ENCODE results near the gene KAZN. TPM values are rescaled to one million over a fixed set of nuclear protein-coding genes. Genes with fewer than 3 reads are reported as not detected.

KAZN gene
- total RNA-seq, 1 donor: 3.9 TPM

DNA sequence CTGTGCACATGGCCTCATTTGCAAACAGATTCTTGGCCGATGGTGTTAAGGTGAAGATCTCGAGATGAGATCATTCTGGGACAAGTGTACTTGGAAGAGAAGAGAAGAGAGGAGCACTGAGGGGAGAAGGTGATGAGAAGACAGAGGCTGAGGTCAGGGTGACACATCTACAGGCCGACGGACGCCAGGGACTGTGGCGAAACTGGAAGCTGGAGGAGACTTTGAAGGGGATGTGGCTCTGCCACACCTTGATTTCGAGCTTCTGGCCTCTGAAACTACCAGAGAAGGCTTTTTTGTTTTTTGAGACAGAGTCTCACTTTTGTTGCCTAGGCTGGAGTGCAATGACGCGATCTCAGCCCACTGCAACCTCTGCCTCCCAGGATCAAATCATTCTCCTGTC, 417.5 kb downstream of the KAZN start:
- no peak for DNase-seq (ENCODE audit: low read depth)
- TF ChIP-seq CTCF (IDR thresholded peaks at IDR 0.05; ENCODE audit: insufficient read depth, low read length): no peak
- H3K4me3 ChIP-seq (ENCODE audit: low read depth, low read length): no peak overlapping the region

DNA sequence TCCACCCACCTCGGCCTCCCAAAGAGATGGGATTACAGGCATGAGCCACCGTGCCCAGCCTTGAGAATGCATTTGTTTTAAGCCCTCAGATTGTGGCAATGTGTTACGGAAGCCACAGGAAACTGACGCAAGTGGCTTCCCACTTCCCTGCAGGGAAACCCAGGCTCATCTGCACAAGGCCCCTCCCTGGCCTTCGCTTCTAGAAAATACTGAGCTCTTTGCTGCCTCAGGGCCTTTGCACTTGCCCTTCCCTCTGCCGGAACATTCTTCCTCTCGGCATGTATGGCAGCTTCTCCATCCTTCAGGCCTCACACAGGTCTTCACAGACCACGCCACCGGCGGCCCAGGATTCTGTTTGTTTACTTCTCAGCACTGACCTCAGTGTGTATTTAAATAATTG, 418.0 kb downstream of the KAZN start:
- no peak for DNase-seq (ENCODE audit: low read depth)

GRCh38 chr1:15017120-15017519, 418.6 kb downstream of the KAZN start:
- no peak for DNase-seq (ENCODE audit: low read depth)
- no peak overlapping the region for H3K4me3 ChIP-seq (ENCODE audit: low read depth, low read length)
- no peak for TF ChIP-seq CTCF (IDR thresholded peaks at IDR 0.05; ENCODE audit: insufficient read depth, low read length)

More for the DNA sequence above, 418.0 kb downstream of the KAZN start:
- no peak for TF ChIP-seq CTCF (IDR thresholded peaks at IDR 0.05; ENCODE audit: insufficient read depth, low read length)
- H3K4me3 ChIP-seq (ENCODE audit: low read depth, low read length): no peak overlapping the region

- DNase-seq (ENCODE audit: low read depth): no peak
- H3K4me3 ChIP-seq (ENCODE audit: low read depth, low read length): no peak overlapping the region
- TF ChIP-seq CTCF (IDR thresholded peaks at IDR 0.05; ENCODE audit: insufficient read depth, low read length): no peak
These were observed 420.3 kb downstream of the KAZN start for GRCh38 chr1:15018767-15019166.

DNA sequence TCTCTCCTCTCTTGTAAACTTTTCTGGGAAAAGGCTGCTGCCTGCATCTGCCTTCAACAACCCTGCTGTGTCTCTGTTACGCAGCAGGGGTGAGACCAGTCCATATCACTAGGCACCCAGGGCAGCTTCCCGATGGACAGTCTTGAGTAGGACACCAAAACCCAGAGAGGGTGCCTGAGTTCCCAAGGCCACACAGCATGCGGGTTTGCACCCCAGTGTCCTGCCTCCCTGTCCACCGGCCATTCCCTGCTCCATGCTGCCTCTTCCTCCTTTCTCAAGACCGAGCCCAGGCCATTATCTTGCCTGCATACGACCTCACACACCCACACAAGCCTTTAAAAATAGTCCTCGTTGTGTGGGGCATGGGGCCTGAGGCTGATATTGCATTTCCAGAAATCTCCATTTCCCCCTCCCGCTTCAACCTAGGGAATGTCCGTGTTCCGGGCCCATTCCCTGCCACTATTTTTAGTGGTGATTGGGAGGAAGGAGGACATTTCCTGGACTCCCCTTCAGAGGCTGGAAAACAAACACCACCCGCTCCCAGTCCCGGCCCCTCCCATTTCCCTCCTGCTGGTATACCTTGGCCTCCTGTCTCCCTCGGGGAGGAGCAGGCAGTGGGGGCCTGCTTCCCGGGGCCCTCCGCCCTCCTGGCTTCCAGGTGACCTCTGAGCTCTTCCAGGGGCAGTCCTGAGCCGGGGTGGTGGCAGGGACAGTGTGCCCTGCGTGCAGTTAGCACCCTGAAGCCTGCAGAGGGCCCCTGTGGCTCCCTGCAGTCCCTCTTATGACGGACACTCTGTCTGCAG, 422.7 kb downstream of the KAZN start:
- TF ChIP-seq CTCF (IDR thresholded peaks at IDR 0.05; ENCODE audit: insufficient read depth, low read length): no peak
- H3K4me3 ChIP-seq (ENCODE audit: low read depth, low read length): no peak overlapping the region
- no peak for DNase-seq (ENCODE audit: low read depth)

- H3K4me3 ChIP-seq (ENCODE audit: low read depth, low read length): no peak overlapping the region
- TF ChIP-seq CTCF (IDR thresholded peaks at IDR 0.05; ENCODE audit: insufficient read depth, low read length): no peak
These were observed 423.6 kb downstream of the KAZN start for GRCh38 chr1:15022048-15022447.

GRCh38 chr1:15023205-15023604, 424.7 kb downstream of the KAZN start:
- no peak overlapping the region for H3K4me3 ChIP-seq (ENCODE audit: low read depth, low read length)
- TF ChIP-seq CTCF (IDR thresholded peaks at IDR 0.05; ENCODE audit: insufficient read depth, low read length): no peak
- DNase-seq (ENCODE audit: low read depth): no peak

More at GRCh38 chr1:15022048-15022447, 423.6 kb downstream of the KAZN start:
- DNase-seq (ENCODE audit: low read depth): no peak

All from fibroblast of the aortic adventitia (primary cell).